Measurements from ENCODE around the gene TAP2.
"Not testable (repeated sequence)": the region's sequence is repeated elsewhere in the genome, so short reads cannot be mapped to it uniquely, and the experiment has no call there.

The TAP2 gene

DNA sequence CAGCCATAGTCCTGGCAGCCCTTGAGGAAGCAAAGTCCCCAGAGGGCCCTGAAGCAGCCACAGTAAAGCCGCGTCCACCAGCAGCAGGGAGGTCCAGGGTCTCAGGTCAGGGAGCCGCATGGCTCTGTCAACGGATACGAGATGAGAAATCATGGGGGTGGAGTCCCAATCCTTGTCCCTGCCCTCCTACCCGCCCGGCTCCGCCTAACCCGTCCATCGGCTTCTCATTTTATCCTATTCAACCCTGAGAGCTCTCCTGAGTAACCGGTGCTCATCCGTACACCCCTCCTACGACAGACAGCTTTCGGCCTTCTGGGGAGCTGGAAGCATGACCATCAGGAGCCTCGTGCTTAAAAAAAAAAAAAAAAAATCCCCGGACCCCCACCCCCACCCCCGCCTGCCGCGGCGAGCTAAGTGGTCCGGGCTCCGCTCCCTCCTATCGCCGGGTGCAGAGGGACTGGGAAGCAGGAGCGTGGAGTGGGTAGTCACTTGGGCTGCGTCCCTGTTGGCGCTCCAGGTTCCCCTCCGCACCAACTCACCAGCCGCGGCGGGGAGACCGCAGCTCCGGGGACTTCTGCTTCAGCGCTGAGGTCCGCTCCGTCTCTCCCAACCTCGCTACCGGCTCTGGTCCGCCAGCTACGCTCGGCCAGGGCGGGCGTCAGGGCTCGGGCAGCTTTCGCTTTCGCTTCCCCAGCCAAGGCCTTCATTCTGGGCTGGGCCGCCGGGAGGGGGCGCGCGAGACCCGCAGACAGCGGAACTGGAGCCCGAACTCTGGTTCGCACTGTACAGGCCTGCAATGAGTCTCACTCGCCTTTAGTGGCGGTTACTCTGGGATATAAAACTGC, at the start of gene TAP2:
TSS of gene TAP2 (minus strand) at position 626 of the 845 bp plus-strand sequence. CDS start at position 120, 506 bp downstream.
- DNase-seq (ENCODE audit: low read depth, low spot score) = peak; percentile 85

DNA sequence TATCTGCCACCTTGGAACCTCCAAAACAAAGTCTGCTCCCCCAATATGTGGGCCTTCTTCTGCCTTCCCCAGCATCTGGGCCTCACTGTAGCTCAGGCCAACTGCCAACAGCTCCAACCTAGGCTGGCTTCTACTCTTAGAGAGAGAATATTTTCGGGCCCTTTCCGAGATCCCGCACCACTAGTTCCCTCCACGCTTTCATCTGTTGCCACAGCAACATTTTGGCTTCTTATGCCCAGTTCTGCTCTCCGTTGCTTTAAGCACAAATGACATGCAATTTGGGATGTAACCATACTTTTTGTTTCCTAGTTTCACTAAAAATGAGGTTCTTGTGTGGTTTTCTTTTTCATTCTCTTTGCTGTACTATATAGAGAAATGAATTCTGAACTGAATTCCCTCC, 49.1 kb upstream of the TAP2 start:
- DNase-seq (ENCODE audit: low read depth, low spot score) = no peak

DNA sequence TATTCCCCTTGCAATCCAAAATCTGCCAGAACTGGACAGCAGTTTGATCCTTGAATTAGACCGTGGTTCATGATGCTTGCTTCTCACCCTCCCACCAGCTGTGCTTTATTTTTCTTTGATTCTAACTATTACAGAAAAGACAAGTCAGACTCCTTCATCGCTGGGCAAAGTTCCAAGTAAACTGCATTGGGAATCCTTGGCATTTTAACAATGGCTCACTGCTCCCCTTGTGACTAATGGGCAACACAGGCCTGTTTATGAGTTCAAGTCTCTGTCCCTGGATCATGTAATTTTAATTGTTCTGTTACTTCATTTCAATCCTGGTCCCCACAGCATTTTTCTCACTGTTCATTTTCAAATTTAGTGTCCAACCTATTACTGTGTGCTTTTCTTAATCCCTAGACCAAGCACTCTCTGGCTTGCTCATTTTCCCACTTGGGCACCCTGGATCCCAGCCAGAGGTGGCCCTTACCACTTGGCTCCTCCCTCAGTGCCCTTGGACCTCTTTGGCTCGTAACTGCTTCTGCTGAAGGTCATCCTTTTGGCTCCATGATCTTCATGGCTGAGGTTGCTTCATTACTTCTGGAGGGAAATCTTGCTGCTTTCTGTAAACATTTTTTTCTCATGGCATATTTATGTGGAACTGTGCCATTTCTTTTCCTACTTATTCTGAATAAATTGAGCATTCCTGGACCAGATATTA, 48.3 kb upstream of the TAP2 start:
- peak; percentile 45 for DNase-seq (ENCODE audit: low read depth, low spot score)

DNA sequence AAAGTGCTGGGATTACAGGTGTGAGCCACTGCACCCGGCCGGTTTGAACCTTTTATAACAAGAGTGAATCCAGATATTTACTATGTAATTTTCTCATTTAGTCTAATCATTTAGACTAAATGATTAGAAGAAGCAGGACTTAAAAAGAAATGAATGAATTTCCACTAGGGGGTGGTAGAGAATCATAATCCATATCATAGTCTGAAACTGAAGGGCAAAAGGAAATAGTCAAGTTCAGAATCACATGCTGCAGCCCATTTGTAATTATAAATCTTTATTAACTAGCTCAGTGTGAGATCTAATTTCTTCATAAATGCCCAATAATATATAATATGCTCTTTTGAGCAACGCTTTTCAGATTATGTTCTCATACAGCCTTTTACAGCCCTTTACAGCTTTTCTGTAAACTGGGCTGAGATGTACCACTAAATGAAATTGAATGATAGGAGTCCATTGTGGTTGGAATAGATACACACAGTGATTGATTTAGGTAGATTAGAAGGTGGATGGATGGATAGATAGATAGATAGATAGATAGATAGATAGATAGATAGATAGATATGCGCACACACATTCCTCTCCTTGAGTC, 47.3 kb upstream of the TAP2 start:
- DNase-seq (ENCODE audit: low read depth, low spot score) = peak; percentile 26

DNA sequence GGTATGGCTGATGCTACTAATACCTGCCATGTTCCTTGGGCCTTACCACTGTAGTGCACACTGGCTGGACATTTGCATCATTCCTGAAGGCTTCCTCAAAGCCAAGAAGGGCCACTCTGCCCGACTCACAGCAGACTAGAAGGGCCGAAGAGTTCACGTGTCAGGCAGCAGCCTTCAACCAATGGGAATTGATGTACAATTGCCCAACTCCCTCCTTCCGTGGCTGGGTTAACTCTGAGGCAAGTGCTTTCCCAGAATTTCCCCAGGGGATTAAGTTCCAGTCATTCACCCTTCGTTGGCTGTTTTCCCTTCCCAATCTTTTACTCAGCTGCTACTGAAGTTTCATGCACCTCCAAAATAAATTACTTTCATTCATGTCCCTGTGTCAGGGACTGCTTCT, 45.2 kb upstream of the TAP2 start:
- DNase-seq (ENCODE audit: low read depth, low spot score) = no peak

DNA sequence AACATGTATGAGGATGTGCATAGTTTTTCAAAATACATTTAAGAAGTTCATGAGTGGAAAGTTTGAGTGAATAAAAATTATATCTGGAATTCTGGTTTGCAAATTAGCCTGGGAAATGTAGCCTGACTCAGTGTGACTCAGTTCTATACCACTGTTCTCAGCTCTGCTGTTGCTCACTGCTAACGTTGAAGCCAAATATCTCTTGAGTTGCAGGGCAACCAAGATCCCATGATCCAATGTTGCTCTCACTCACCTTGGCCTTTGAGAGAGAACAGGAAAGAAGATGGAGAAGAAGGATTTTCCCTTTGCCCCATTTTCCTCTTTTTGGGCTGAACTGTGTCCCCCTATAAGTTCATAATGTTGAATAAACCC, 44.3 kb upstream of the TAP2 start:
- DNase-seq (ENCODE audit: low read depth, low spot score) = no peak

DNA sequence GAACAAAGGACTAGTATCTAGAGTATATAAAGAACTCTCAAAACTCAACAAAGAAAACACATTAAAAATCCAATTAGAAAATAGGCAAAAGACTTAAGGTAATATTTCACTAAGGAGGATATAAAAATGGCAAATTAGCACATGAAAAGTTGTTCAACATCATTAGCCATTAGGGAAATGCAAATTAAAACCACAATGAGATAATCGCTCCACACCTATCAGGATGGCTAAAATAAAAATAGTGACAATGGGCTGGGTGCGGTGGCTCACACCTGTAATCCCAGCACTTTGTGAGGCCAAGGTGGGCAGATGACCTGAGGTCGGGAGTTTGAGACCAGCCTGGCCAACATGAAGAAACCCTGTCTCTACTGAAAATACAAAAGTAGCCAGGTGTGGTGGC, 42.4 kb upstream of the TAP2 start:
- not testable (repeated sequence) for DNase-seq (ENCODE audit: low read depth, low spot score)

DNA sequence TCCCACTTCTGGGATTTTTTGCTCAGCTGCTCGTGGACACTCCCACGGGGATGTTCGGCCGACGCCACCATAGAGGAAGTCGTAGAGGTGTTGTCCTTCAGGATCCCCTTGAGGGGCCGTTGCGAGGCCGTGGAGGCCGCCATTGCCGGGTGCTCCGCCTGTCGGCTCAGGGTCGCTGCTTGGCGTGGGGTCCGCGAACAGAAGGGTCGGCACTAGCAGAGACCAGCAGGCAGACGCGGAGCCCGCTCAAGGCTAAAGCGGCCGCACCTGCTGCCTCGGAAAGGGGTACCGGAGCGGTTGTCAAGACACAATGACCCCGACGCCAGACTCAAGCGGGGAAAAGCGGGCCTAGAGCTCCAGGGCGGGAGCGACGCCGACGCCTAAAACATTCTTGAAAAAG, 41.2 kb upstream of the TAP2 start:
- no peak for DNase-seq (ENCODE audit: low read depth, low spot score)

DNA sequence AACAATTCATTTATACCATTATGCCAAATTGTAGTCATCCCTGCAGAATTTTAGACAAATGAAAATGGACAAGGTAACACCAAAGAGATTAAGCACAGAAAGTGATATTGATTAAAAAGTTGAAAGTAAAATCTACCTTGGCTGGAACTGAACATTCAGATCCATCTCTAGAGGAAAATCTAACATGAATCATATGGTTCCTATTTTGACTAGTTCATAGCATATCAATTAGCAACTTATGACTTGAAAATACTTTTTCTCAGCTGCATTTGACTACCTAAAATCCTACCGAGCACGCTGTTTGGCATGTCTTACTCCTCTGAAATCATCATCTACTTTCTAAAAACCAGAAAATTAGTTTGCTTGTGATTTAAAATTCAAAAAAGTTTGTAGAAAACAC, 38.1 kb upstream of the TAP2 start:
- DNase-seq (ENCODE audit: low read depth, low spot score) = no peak

DNA sequence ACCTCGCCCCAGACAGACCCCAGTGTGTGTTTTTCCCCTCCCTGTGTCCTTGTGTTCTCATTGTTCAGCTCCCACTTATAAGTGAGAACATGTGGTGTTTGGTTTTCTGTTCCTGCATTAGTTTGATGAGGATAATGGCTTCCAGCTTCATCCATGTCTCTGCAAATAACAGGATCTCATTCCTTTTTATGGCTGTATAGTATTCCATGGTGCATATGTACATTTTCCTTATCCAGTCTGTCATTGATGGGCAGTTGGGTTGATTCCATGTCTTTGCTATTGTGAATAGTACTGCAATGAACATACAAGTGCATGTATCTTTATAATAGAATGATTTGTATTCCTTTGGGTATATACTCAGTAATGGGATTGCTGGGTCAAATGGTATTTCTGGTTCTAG, 35.4 kb upstream of the TAP2 start:
- not testable (repeated sequence) for DNase-seq (ENCODE audit: low read depth, low spot score)

DNA sequence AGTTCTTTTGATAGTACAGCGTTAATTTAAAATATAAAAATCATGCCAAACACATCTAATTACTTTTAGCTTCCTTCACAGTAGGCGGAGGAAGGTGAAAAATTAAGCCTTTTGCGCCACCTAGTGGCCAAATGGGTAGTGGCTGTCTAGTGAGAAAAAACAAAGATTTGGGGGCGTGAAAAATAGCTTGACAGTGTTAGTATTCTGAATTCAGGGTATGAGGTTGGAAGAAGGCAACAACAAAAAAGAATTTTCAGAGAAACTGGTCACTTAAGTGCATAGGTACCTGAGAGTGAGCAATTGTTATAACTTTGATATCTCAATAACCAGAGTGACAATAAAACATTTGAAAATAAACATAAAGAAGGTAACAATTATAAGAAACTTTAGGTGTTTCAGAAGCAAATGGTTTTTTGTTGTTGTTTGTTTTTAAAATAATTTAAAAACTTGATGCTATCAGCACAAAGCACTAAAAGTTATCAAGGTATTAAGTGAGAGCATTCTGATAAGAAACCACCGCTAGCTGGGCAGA, 29.8 kb upstream of the TAP2 start:
- DNase-seq (ENCODE audit: low read depth, low spot score) = peak; percentile 27

DNA sequence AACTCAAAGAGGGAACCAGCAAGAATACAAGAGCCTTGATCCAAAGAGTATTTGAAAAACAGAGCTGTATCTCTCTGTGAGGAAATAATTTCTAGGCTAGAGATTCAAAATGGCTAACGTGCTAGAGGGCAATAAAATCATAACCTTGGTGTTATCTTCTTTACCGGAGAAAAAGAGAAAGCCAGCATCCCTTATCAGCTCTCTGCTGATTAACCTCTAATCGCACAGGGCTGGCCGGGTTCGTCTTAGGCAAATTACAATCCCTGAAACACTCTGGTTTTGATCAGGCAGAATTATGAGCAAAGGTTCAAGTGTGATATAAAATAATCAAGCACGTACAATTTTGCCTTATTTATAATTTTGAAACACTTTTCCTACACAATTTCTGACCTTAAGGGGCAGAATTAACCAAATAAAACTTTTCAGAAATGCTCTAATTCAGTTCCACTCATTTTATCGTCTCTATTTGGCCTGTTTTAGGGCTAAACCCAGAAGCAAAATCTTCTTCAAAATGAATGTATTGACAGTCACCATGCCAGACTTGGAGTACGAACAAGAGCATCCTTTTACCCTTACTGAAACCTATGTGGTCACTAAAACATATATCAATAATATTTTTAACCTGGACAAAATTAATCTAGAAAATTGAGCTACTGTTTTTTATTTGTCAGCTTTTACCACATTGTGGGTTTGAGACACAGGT, 29.2 kb upstream of the TAP2 start:
- no peak for DNase-seq (ENCODE audit: low read depth, low spot score)

DNA sequence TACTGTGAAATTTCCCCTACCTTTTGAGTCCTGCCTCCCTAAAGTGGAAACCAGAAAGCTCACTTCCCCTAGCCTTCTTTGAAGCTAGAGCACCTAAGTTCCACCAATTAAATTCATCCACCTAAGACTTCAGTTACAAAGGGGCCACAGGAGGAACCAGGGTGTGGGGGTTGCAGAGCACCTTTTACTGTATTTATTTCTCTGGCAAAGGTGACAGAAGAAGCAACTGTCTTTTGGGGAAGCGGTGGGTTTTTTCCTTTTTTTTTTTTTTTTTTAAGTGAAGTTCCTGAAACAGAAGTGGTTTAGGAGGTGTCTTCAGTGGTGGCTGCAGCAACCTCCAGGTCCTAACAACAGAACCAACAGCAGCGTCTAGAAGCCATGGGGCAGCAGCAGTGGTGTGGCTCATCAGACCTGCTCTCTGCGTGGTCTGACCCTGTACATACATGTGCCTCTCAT, 28.5 kb upstream of the TAP2 start:
- DNase-seq (ENCODE audit: low read depth, low spot score) = no peak

DNA sequence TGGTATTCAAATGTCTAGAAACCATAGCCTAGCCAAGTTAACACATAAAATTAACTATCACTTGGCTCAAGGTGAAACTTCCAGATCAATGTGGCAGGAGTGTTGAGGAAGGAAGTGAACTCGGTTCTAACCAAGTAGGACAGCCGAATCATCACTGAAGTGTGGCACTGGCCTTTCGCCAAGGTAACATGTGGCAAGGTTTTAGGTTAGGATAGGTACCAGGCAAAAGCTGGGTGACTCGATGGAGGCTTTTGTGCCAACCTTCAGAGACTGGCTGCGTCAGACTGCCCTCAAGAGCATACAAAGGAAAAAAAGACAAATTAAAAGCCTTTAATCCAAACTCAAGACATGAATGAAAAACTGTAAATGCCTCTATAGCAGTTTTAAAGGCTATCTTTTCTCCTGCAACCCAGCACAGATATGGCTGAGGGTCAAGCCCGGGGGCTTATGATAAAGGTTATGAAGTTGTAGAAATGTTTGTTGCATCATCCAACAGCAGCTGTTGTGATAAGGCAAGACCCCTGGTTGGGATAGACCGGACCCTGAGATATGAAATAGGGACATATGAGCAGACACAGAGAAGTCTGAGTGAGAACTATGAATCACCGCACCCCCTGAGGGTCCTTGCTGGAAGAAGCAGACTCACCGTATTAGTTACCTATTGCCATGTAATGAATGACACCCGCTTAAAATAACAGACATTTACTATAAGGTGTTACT, 27.3 kb upstream of the TAP2 start:
- DNase-seq (ENCODE audit: low read depth, low spot score) = no peak

DNA sequence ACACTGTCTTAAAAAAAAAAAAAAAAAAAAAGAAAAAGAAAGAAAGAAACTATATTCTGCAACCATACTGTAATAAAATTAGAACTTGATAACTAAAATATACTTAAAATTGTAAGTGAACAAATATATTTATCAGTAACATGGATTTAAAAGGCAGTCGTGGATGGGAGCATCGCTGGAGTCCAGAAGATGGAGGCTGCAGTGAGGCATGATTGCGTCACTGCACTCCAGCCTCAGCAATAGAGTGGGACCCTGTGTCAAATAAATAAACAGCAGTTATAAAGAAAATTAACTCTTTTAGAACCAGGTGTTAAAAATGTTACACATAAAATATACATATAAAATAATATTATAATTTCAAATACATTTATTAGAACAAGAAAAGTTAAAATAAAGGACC, 24.2 kb upstream of the TAP2 start:
- DNase-seq (ENCODE audit: low read depth, low spot score) = no peak

DNA sequence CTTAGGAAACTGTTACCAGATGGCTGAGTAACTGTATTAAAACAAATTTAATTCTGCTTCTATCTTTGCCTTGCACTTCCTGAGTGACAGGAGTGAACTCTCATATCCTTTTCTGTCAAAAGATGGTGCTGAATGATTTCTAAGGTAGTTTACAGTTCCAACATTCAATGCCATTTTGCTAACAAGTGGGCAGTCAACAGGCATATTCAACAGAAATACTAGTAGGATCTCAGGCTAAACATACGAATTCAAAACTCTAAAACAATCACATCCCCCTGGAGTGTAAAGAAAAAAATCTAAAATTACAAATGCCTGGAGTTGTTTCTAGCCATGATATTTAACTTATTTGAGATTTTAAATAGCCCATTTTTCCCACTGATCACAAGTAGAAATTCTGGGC, 22.1 kb upstream of the TAP2 start:
- DNase-seq (ENCODE audit: low read depth, low spot score) = no peak

DNA sequence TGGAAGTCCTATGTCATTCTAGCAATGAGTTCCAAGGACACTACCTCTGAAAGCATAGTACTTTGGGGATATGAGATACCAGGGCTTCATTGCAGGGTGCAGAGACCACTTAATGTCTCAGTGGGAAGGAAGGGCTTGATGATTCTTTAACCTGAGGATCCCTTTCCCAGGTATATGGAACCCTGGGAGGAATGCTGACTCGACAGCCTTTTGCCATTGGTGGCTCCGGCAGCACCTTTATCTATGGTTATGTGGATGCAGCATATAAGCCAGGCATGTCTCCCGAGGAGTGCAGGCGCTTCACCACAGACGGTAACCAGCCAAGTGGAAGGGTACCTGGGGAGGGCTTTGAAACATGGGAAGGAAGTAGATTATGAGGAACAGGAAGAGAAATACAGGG, 19.7 kb upstream of the TAP2 start:
- no peak for DNase-seq (ENCODE audit: low read depth, low spot score)

DNA sequence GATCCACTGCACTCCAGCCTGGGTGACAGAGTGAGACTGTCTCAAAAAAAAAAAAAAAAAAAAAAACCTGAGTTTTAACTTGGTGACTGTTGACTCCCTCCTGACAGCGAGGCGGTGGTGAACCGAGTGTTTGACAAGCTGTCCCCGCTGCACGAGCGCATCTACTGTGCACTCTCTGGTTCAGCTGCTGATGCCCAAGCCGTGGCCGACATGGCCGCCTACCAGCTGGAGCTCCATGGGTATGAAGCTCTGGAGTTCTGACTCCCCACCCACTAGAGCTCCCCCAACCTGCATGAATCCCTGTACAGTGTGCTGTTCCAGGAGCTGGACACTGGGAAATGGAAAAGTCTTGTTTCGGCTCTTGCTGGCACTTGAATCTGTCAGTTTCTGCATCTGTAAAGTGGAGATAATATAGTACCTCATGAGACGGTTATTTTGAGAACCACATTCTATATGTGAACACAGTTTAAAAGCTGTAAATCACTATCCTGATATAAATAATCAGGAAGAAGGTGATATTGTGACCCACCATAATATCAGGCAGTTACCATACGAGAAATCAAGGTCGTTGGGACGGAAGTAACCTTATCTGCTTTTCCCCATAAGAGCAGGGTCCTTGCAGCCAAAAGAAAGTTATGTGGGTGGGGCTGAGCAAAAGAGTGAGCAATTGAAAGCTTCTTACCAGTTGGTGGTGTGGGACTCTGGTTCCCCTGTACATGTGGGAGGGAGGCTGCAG, 18.8 kb upstream of the TAP2 start:
- DNase-seq (ENCODE audit: low read depth, low spot score) = no peak

DNA sequence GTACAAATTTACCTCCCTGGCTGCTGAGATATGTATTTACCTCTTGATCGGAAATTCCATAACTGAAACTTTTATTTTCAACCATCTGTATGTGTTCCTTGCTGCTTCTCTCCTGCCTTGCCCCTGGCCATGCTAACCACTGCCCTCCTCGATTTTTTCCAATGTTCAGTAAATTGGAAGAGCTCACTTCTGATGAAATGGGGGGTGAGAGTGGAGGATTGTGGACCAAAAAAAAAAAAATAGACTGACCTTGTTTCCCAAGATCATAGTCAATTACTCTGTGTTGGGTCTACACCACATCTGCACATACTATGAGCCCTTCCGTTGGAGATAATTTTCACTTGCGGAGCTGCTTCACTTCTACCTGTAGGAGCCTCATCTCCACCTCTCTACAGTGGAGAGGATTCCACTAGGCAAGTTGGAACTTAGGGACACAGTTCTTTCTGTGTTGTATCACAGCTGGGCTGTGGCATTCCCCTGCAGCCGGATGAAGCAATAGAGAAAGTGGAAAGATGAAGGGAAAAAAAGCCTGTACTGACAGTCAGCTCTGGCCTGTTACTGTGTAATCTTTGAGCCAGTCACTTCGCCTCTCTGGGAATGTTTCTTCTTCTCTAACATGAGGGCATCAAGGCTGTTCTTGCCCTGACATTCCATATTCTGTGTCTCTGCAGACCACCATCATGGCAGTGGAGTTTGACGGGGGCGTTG, 17.1 kb upstream of the TAP2 start:
- no peak for DNase-seq (ENCODE audit: low read depth, low spot score)

Data from brain pericyte (primary cell).